GM21576 (cell line): ENCODE data around the gene OSGEPL1.
"Not testable (repeated sequence)": the region's sequence is repeated elsewhere in the genome, so short reads cannot be mapped to it uniquely, and the experiment has no call there.

Experiments used
- ATAC-seq: cut with Tn5 transposase; IDR thresholded peaks from one replicate; pipeline ENCODE4 v1.9.1; 2021; ENCODE audit warnings: mild to moderate bottlenecking, moderate library complexity; ENCODE audit not compliant: unreplicated experiment

OSGEPL1 gene, protein sequence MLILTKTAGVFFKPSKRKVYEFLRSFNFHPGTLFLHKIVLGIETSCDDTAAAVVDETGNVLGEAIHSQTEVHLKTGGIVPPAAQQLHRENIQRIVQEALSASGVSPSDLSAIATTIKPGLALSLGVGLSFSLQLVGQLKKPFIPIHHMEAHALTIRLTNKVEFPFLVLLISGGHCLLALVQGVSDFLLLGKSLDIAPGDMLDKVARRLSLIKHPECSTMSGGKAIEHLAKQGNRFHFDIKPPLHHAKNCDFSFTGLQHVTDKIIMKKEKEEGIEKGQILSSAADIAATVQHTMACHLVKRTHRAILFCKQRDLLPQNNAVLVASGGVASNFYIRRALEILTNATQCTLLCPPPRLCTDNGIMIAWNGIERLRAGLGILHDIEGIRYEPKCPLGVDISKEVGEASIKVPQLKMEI

DNA sequence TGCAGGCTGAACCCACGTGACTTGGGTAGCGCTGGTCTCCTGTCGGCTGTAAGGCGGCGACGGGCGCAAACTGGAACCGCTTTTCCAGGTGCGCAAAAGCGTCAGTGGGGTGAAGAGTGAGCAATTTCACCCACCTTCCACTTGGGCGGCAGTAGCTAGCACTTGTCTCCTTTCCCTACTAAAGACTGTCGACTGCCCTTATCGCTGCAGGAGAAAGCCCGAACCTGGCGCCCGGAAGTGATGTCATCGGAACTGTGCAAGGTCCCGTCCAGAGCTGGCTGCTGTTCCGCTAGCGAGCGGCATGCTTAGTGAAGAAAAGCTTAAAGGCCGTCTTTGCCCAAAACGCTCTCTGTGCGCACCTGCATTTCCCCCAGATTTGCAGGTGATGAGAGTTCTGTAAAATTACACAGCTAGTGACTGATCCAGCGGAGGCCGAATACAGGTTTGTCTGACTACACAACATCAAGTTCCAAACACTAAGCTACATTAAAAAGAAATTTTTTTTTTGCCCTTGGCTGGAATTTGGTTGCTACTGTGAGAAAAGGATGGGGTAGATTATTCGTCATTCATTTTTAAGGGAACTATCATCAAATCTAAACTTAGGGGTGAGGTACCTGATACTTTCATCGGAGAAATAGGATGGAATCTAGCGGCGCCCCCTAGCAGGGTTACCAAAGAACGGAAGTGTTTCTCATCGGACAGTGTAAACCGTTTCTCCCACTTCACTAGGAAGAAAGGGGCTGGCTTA, at the start of gene OSGEPL1:
TSS of gene OSGEPL1 (minus strand) at position 242 of the 748 bp plus-strand sequence. CDS start 1,152 bp downstream, outside the sequence.
- ATAC-seq = peak; percentile 96

DNA sequence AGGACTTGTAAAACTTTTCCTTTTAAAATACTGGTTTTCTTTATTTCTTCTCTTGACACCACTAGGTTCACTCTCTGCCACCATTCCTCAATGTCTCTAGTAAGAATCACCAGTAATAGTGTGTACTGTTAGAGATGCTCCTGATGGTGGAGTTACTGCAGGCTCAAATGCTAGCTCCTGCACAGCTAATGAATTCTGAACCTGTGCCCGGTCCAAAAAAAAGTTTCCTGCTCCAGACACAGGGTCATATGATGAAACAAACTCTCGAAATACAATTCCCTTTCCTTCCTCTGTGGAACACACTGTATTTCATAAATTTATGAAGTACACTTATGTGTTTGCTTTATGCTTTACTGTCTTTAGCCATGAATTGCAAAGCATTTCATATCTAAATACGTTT, 40.8 kb upstream of the OSGEPL1 start:
- no peak for ATAC-seq

DNA sequence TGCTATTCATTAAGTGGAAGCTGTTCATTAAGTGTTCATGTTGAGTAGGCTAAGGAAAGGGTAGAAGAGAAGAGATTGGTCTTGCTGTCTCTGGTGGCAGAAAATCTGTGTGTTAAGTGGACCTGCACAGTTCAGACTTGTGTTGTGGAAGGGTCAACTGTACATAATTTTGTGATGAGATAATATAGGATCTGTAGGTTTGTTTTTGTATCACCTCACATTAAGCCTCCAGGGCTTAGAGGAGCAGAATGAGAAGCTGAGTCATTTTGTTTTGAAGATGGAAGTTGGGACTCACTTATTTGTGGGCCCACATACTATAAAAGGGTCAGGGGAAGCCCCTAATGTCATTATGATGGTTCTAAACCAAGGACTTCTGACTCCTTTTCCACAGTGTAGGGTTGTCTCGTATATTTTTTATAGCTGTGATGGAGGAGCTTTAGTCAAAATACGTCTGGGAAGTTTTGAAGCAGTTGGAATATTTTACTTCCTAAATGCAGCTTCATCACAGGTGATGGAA, 39.9 kb upstream of the OSGEPL1 start:
- ATAC-seq = no peak

DNA sequence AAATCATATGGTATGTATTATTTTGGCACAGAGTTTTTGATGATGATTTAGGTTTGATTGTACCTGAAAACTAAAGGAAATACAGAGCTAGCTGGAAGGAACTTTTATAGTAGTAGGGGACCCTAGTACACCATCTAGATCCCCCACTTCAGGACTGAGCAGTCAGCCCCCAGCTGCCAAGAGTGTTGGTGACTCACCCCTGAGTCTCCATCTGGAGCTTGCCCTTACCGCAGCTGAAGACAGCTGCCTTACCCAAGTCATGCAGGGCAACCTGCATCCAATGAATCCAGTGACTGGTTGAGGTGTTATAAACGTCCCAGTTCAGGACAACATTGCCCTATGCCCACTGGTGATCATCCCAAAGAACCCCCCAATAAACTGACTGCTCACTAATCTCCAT, 36.9 kb upstream of the OSGEPL1 start:
- ATAC-seq = no peak

DNA sequence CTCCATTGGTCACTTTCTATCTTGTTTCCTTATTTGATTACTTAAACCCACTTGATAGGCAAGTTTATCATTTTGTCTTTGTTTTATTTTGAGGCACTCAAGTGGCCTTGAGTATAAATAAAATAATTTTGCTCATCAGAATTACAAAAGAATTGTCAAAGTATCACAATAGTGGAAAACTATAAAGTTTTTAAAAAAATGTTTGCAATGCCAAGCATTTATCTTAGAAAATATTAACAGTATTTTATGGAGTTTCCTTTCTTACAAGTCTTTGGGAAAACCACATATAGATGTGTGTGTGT, 36.4 kb upstream of the OSGEPL1 start:
- ATAC-seq = no peak

DNA sequence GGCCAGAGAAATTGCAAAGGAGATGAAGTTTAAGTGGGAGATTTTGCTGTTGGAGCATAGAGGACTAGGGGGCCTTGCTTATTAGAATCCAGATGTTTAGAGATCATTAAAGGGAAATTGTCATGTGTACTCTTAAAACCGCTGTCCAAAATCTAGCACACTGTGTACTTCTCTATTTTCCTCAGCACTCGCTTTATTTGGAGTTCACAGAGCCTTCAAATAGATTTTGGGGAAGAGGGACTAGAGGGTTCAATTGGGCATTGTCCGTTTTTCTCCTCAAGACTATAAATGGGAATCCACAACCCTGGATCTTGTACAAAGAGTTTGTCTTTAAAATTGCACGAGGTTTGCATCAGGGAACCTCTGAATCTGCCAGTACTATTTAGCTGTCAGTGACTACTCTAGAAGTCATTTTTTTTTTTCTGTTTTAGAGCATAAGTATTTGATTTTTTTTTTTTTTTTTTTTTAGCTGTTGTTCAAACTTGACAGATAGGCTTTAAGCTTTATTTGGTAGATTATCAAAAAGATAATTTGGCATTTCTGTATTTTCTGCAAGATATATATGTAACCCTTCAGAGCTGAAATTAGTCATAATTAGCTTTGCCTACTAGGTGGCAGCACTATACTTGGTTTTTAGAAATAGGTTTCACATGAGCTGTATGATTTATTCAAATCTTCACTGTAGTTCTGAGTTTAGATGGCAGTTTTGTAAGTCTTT, 35.9 kb upstream of the OSGEPL1 start:
- ATAC-seq = peak; percentile 61

DNA sequence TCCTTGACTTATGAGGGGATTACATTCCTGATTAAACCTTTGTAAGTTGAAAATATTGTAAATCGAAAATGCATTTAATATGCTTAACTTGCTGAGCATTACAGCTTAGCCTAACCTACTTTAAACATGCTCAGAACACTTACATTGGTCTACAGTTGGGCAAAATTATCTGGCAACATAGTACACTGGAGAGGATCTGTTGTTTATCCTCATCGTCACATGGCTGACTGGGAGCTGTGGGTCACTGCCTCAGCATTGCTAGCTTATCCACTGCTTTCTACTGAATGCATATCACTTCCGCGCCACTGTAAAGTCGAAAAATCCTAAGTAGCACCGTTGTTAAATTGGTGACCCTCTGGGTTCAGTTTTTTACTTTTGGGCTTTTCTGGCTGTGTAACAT, 35.3 kb upstream of the OSGEPL1 start:
- no peak for ATAC-seq

DNA sequence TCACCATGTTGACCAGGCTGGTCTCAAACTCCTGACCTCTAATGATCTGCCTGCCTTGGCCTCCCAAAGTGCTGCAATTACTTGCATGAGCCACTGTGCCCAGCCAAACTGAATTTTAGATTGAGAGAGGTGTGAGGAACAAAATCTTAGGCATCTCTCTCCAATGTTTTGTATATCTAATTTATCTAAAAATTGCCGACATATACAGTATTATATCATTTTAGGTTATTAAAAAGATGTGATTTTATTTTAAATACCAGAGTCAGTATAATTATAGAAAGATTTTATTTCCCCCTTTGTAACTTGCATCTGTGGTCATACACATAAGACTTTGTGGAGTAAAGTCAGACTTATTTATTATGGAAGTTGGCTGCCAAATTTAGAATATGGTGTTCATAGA, 31.7 kb upstream of the OSGEPL1 start:
- no peak for ATAC-seq

DNA sequence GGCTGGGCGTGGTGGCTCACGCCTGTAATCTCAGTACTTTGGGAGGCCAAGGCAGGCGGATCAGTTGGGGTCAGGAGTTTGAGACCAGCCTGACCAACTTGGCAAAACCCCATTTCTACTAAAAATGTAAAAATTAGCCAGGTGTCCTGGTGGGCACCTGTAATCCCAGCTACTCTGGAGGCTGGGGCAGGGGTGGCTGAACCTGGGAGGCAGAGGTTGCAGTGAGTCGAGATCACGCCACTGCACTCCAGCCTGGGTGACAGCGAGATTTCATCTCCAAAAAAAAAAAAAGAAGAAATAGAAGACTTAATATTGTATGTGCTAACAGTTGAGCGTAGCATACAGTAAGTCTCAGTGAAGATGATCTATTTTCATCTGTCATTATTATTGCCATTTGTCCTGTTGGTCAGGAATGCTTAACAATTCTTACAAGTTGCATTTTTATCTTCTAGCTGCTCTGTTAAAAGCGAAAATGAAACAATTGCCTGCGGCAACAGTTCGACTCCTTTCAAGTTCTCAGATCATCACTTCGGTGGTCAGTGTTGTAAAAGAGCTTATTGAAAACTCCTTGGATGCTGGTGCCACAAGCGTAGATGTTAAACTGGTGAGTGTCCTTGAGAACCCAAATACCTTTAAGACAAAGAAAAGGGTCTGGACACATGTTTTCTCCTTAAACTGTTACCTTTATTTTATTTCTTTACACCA, 28.9 kb upstream of the OSGEPL1 start:
- ATAC-seq = no peak

DNA sequence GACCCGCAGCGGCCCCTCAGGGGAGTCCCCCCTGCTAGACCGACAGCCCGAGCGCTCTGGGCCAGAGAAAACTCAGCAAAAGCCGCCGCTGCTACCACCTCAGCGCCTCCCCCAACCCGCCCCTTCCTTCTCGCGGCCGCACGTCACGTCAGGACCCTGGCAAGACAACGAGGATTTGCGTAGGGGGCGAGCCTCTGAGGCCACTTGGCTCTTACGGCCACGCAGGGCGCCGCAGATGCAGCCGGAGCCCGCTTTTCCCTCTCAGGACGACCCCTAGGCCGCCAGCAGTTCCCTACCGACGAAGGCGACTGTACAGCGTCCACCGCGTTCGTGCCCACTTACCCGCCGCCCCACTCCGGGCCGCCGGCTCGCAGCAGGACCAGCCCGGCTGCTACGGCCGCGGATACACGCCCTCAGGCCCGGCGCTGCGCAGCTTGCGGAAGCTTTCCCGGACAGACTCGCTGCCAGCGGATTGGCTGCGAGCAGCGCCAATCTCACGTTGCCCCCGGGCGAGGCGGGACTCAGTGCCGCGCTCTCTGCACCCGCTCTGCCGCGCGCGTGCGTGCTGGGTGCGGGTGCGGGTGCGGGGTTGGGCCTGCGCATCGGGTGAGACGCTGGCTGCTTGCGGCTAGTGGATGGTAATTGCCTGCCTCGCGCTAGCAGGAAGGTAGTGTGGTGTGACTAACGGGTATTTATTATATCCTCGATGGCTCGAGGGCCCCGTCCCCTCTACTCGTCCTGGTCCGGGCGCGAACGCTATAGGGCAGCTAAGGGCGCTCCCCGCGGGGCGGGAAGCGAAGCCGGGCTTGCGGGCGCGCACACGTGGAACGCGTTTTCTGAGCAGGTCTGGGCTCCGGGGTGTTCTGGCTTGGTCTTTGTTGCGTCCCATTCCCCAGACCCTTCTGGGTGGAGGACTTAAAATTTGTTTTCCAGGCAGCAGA, 21.6 kb upstream of the OSGEPL1 start, which contains the start of the genes ORMDL1 and PMS1:
TSS of gene ORMDL1 (minus strand) at position 413 of the 941 bp plus-strand sequence. CDS start 1,744 bp downstream, outside the sequence.
TSS of gene PMS1 (plus strand) at position 524 of the 941 bp plus-strand sequence. CDS start 7,360 bp downstream, outside the sequence.
- ATAC-seq = peak; percentile 87

DNA sequence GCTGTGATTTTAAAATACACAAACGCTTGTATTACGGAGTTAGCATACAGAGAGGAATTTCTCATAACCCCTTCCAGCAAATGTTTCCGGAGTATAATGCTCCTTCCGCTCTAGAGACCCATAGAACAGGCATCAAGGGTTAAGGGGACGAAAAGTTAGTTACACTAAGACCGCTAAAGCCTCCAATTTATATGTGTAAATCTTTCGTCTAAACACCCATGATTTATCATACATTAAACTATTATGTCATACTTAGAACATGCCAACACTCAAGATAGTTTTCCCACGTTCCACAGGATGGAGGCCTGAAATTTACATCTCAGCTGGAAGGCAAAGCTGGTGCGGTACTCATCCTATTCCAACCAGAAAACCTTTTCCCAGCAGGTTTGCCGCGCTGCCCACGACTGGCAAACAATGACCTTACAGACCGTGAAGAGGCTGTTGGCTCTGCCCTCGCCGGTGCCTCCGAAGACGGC, 20.9 kb upstream of the OSGEPL1 start:
- ATAC-seq = peak; percentile 28

DNA sequence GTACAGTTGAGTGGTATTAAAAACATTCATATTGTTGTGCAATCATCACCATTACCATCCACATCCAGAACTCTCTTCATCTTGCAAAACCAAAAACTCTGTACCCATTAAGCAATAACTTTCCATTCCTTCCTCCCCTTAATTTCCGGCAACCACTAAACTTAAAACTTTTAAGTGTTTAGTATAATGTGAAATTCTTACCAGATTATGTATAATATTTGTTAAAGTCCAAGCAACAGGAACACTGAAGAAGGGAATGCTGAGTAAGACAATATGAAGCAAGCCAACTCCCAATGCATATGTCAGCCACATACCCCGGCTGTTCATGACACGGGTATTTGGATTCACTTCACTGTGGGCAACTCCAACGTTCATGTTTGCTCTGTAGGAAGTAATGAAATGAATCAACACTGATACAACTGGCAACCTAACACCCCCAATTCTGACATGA, 19.7 kb upstream of the OSGEPL1 start:
- no peak for ATAC-seq

DNA sequence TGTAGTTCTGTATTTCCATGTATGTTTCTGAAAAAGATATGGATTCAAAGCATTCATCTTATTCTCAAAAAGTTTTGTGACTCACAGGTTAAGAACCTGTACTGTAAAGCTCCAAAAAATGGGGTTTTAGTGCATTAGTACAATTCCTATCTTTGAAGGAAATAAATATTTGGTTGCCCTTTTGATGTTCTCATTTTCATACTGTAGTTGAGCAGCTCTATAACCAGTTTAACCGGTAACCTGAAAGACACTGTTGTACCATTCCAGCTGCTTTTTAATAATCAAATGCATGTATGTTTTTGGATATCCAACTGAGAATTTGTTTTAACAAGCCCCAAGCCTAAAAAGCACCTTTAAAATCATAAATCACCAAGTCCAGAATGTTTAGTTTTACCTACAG, 9.6 kb upstream of the OSGEPL1 start:
- ATAC-seq = no peak

DNA sequence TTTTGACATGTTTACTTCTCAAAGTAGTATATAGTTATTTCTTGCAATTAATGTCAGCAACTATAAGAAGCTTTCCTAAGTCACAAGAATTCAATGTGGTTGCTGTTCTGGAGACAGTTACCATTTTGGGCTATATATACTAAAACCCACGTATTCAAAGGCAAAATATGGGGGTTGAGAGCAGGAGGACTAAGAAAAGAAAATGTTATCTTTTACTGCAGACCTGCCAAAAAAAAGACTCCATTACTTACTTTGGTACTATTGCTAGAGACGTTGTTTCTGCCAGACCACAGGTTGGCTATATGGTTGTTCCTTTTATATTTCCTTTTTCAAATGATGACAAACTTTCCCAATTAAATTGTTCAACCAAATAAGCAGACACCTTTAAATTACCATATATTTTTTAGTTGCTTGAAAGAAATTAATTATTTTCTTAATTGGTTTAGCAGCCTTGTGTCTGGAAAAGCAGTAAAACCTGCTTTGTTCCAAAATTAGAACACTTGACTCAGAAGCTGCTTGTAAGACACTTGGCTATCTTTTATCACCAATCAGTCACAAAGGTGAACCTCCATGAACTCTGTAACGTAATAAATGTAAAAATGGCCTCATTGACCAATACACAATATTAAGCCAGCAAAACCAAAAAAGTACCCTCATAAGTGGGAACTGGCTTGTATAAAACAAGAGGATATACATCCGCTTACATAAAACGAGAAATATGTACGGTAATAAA, 8.2 kb upstream of the OSGEPL1 start:
- ATAC-seq = no peak

DNA sequence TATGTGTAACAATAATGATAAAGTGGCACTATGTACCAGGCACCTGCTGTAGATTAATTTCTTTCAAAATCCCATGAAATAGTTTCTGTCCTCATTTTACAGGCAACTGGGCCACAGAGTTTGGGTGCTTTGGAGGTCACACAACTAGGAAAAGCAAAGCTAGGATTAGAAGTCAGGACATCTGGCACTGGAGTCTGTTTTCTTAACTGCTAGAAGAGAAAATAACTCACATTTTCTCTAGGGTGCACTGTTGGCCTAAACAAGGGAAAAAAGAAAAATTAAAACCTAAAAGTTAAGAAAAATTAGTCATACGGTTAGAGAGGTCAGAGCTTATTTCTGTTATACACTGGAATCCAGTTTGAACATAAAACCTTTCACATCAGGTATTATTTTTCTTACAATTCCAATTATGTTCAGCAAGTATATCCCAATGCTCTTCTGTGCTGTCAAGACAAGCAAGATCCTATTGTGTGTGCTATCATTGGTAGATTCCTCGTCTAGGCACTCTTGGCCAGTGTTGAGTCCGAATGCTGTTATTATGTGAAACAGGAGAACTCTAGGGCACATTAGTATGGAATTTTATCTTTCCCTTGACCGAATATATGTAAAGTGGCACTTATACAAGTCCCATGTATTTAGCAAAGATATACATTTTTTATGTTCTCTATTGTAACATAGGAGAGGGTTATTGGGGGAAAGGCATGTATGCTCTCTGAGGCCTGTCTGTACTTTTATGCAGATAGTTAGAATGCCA, 1.5 kb upstream of the OSGEPL1 start:
- no peak for ATAC-seq

DNA sequence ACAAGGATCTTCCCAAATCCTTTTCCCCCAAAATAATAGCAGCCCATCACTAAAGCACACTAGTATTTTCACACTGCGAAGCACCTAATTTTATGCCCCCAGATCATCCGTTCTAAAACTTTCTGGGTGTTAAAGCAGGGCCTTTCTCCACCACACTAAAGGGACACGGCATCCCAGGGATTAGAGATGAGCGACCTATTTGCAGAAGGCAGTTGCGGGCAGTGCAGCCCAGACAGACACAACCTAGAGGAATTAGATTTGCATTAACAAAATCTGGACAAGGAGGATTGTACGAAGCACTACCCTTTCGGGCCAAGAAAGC, 402 bp downstream of the OSGEPL1 start:
- no peak for ATAC-seq

DNA sequence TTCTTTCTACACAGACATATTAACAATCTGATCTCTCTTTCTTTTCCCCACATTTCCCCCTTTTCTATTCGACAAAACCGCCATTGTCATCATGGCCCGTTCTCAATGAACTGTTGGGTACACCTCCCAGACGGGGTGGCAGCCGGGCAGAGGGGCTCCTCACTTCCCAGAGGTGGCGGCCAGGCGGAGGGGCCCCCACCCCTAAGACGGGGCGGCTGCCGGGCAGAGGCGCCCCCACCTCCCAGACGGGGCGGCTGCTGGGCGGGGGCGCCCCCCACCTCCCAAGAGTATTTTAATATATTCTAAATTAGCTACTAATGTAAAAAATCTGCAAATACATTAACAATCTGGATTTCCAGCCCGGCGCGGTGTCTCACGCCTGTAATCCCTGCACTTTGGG, 2.4 kb downstream of the OSGEPL1 start:
- not testable (repeated sequence) for ATAC-seq

DNA sequence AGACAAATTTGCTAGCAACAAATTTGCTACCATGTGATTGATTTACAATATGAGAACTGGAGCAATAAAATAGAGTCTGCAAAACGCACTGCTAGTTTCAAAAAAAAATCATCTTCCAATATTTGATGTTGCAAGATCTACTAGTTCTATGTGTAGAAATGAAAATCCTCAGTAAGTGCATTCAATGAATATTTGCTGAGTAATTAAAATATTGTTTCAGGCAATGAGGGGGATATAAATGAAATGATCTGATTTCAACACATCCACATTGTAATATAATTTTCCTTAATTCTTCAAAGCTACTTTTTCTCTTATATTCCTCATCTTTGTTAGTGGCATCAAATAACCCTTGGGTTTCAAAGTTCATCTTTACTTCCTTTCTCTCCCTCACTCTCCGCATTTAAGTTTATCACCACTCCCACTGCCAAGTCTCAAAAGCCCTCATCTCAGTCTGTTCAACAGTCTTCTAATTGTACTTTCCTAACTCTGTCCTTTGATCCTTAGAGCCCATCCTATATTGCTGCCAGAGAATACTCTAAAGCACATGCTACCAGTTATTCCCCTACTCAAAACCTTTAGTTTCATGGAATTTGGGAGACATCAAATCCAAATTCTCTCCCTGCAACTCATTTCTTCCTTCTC, 6.2 kb downstream of the OSGEPL1 start:
- ATAC-seq = no peak
